Stimulated activated CD8-positive, alpha-beta memory T cell treated with anti-CD3 and anti-CD28 coated beads, Interleukin-4, amount 100 ng/mL, for 1 hour (primary cell): Measurements from ENCODE around the gene NR2C2.
A peak's percentile ranks its signal among the peaks of the same experiment; 100 is the strongest.

Experiments
- DNase-seq, 2 donors: peaks; one replicate each; pipeline ENCODE4 v3.0.0-alpha.2; 2020; ENCODE audit warnings: low read depth in 2 of 2, low spot score in 1 of 2

NR2C2 gene

DNA sequence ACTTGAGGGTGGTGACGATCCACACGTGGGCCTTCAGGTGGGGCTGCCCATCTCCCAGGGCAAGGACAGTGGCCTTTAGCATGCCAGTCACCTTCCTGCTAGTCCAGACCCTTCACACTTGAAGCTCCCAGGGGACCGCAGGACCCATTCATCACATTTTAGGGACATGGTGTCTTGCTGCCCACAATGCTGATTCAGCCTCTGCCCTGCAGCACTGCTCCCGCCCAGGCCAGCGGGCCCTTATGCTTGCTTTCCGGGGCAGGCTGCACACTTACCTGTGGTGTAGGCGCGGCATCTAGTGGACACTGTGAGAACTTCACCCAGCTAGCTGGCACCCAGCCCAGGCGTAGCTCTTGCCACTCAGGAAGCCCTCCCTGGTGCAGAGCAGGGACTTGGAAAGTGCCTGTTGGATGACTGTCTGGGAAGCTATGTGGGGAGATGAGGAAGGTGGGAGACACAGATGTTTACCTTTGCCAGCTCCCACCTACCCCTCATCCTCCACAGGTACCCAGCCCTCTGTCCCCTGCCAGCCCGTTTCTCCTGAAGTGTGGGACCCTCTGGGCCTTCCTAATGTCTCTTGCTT lies 26.3 kb upstream of the NR2C2 start:
- peak; percentile 63 to 66 for DNase-seq

DNA sequence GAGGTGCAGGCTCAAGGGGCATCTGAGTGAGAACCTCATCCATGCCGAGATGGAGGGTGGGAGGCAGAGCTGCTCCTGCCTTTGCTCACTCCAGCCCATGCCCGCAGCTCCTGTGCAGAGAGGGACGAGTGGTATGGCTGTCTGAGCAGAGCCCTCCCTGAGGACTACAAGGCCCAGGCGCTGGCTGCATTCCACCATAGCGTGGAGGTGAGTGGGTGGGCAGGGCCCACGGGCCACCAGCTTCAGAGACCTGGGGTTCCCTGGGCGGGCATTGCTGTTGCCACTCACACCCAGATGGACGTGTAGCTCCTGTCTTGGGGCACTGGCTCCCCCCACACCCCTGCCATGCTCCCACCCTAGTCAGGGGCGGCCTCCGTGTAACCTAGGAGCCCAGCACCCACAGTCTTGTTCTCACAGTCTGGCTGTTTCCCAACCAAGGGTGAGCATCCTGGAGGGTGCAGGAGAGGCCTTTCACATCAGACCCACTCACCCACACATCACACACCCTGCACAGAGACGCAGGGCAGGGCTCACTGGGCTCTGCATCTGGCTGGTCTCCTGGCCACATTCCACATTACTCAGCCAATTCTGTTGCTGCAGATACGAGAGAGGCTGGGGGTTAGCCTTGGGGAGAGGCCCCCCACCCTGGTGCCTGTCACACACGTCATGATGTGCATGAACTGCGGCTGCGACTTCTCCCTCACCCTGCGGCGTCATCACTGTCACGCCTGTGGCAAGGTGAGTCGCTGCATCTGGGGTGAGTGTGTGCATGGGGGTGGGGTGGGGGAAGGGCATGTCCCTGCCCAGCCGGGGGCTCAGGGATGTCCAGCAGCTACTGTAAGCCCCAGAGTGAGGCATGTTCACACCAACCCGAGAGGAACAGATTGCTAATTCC lies 25.3 kb upstream of the NR2C2 start:
- no peak for DNase-seq

DNA sequence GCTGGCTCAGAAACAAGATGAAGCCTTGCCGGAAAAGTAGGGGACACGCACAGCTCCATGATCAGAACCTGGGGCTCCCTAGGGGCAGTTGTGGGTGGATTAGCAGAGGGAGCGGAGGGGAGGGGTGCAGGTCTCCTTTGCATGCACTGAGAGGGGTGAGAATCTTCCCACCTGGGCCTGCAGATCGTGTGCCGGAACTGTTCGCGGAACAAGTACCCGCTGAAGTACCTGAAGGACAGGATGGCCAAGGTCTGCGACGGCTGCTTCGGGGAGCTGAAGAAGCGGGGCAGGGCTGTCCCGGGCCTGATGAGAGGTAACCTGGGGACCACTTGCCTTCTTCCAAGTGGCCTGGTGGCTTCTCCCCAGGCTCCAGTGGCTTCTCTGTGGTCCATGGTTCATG lies 24.5 kb upstream of the NR2C2 start:
- DNase-seq: no peak

DNA sequence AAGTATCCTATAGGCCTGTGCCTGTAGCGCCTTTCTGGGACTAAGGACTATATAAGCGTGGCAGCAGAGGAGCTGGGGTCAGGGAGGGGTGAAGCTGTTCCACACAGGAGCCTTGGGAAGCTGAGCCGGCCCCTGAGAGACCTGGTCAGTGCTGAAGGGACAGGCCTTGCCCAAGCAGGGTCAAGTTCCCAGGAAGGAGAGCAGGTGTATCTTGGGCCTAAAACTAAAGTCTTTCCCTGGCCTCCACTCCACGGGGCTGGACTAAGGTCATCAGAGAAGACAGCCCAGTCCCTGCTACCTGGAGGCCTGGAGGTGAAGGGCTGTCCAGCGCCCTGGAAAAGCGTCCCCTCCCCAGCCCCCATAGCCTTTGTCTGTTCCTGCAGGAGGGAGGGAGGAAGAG lies 23.9 kb upstream of the NR2C2 start:
- DNase-seq: no peak

DNA sequence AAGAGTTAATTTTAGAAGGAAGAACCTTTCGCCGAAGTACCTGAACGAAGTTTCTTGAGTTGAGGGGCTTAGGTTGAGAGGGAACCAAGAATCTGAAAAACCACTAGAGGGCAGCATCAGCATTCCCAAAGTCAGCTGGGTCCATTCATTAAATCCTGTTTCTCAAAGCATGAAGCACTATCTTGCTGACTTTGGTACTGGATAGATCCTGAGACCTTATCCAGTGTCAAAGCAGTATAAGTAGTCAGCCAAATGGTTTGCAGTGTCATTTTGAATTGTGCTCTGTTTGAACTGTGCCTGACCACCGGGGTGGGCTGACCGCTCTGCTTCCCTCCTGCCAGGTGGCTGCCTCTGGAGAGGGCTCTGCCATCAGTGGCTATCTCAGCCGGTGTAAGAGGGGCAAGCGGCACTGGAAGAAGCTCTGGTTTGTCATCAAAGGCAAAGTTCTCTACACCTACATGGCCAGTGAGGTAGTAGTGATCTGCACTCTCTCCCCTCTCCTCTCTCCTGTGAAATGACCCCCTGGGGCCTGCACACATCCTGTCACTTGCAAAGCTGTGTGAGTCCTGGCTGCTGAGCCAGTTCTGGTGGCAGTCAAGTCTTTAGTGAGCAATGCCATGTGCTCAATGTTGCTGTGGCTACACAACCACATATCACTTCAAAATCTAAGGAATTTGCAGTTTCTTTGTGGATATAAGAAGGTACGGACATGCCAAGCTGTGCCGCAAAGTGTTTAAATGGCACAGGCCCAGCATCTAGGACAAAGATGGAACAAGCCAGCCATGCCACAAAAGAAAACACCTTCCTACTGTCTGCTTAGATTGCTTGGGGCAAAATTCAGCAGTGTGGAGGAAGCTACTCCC lies 21.4 kb upstream of the NR2C2 start:
- no peak for DNase-seq

DNA sequence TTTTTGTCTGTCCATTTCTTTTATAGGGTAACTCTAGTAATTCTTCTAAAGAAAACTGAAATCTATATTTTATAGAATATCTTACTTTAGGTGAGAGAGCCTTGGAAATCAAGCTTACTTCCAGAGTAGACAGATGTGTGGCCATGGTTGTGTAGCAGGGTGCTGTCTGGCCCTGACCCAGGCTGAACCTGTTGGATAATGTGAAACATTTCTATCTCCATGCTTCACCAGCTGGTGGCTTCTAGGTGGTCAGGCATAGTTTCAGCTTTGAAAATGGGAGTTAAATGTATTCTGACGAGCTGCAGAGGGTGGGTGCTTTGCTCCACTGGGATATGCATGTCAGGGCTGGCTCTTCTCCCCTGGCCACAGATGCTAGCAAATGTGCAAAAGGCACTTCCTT lies 20.8 kb upstream of the NR2C2 start:
- DNase-seq: no peak

GRCh38 chr3:14927308-14927707 lies 20.1 kb upstream of the NR2C2 start:
- no peak for DNase-seq

- no peak for DNase-seq
These were observed 17.9 kb upstream of the NR2C2 start for GRCh38 chr3:14929310-14930074.

GRCh38 chr3:14933820-14934425 lies 13.5 kb upstream of the NR2C2 start:
- DNase-seq: no peak

GRCh38 chr3:14935592-14936345 lies 11.6 kb upstream of the NR2C2 start:
- DNase-seq: no peak

DNA sequence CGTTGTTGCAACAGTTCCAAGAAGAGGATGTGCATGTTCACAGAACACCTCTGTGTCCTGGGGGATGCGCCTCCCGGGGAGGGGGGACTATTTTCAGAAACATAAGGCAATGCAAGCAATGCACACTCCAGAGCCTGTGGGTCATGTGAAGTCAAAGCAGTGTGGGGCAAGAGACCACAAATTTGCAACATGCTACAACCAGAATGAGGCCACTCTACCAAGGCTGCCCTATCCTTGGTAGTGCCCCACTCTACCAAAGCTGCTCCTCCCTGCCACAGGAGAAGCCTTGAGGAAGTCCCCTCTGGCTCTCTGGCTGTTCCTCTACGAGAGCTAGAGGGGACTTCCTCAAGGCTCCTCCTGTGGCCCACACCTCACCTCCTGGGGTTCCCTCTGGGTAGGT lies 8.4 kb upstream of the NR2C2 start:
- DNase-seq: no peak

DNA sequence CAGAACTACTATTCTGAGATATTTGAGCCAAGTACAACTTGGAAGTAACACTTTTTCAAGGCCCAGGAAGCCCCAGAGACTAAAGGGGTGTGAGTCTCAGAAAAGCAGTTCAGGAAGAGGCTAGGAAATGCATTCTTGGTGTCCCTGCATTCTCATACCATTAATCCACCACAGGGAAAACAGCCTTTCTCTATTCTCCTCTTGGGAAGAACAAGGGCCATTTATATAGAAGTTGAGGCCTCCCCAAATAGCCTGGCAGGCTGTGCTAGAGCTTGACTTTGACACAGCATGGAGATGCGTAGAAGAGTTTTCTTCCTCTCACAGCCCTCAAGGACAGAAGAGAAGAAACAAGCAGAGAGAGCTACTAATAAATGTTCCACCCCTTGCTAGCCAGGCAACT lies 5.5 kb upstream of the NR2C2 start:
- no peak for DNase-seq

GRCh38 chr3:14943042-14943441 lies 4.3 kb upstream of the NR2C2 start:
- DNase-seq: no peak

DNA sequence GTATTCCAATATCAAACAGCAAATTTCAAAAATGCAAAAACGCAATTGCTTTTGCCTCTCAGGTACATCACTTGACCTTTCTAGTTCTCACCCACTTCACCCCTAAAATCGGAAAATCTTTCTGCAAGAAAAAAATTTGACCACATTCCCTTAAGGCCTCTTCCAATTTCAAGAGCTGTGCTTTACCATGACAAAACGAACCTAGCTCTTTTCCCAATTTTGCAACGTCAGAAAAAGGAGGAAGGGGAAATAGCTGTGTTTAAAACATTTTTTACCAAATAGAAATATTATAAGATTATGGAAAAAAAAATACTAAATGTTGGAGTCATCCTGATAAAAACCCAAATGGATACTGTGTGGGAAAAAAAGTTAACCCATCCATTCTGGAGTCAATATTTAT lies 1.1 kb upstream of the NR2C2 start:
- no peak for DNase-seq

DNA sequence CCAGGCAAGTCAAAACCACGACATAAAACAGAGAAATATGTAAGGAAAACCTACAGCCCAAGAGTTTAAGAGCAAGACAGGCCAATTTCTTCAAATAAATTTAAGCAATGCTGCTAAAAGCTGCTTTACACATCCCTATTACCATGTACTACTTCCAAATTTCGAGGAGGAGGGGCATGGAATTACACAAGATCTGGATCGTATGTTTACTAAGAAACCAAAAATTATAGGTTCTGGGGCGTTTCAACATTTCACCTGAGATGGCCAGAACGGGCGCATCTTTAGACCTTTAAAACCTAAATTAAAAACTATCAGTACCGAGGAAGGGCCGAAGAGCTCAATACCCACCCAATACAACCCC lies 664 bp upstream of the NR2C2 start:
- DNase-seq: no peak

DNA sequence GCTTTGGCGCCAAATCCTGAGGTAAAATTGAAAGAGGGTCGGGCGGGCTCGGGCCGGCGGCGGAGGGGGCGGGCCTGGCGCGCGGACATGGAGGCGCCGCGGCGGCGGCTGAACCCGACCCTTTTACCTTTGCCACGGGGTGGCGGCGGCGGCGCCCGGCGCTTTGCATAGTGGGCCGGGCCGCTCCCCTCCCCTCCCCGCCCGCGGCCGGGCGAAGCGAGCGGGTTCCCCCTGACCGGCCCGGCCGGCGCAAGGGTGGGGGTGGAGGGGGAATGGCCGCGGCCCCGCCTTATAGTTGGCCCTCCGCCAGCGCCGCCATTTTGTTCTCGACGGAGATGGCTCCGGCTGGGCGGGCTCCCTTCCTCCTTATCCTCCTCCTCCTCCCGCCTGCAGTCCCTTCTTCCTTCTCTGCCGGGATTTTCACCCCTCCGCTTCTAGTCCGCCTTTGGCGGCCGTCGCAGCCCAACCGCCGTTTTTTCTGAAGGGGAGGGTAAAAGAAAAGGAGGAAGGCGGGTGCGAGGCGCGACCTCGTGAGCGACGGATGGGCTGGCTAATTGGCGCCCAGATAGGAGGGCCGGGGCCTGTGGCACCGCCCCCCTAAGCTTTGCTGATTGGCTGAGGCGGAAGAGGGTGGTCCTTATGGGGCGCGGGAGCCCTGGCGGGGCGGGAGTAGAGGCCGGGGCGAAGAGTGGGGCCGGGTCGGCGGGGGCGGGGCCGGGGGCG lies 664 bp downstream of the NR2C2 start:
- peak; percentile 87 to 91 for DNase-seq

- DNase-seq: no peak
These were observed 1.2 kb downstream of the NR2C2 start for GRCh38 chr3:14948609-14949038.

DNA sequence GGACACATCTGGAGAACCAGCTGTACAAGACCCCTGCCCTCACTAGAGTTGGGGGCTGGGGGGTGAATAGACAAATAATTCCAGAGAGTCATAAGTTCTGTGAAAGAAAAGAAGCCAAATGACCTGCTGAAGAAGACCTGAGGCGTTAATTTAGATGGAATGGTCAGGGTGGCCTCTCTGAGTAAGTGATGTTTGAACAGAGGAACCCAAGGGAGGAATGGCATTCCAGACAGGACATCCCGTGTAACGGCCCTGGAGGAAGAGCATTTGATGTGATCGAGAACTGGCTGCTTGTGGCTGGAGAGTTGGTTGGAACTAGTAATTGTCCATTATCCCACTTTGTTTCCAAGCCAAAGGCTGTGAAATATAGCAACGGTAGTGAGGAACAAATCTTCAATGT lies 1.7 kb downstream of the NR2C2 start:
- no peak for DNase-seq

DNA sequence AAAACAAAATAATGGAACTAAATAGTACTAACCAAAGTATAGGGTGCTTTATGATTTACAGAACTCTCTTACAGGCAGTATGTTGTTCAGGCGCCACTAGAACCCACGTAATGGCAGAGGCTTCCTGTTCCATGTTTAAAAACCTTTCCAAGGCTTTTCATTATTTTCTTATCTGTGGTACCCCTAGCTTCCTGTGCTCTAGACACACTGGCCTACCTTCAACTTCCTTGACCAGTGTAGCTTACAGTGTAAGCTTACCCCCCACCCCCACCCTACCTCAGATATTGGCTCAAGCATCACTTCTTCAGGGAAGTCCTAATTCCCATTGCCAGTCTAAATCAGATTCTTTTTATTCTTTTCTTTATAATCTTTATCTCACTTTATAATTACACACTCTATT lies 2.9 kb downstream of the NR2C2 start:
- DNase-seq: no peak
